ENCODE results near the gene RBM28.

DNA sequence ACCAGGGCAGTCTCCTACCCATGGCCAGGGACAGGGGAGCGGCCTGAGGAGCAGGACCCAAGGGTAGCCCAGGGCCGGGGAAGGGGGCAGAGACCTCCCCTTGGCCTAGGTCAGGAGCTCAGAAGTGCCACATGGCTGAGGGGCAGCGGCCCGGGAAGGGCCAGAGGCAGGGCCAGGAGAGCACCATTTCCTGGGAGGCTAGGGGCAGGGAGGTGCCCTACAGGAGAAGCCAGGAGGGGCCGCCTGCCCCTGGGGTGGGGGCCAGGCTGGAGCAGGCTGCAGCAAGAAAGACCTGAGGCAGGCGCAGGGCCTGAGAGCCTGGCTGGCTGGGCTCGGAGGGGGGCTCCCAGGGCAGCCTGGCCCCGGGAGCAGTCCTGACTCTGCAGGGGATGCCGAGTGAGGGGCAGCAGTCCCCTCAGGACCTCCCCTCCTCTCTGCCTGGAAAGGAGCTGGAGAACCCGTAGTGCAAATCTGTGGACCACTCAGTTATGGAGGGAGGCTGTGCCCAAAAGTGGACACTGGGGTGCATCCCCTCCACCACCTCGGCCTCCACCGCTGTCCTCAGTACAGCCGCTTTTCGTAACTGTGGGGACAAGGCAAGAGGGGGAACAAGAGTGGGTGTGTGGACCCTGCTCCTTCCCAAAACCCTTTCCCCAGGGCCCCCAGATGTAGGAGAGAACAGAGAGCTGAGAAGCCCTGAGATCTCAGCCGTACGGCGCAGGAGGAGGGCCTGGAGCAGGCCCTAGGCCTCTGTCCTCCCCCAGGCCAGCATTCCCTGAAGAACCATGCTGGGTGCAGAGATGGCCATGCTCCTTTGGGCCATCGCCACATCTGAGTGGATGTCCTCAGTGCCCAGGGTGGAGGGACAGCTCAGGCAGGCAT is 49.0 kb upstream of the RBM28 start:
- TF ChIP-seq POLR2A (IDR thresholded peaks at IDR 0.05; ENCODE audit: extremely low read depth, insufficient read length) (no peak), MYC (IDR thresholded peaks at IDR 0.05; ENCODE audit: low read depth, low read length) (no peak)
- TF ChIP-seq, protein P1, sequence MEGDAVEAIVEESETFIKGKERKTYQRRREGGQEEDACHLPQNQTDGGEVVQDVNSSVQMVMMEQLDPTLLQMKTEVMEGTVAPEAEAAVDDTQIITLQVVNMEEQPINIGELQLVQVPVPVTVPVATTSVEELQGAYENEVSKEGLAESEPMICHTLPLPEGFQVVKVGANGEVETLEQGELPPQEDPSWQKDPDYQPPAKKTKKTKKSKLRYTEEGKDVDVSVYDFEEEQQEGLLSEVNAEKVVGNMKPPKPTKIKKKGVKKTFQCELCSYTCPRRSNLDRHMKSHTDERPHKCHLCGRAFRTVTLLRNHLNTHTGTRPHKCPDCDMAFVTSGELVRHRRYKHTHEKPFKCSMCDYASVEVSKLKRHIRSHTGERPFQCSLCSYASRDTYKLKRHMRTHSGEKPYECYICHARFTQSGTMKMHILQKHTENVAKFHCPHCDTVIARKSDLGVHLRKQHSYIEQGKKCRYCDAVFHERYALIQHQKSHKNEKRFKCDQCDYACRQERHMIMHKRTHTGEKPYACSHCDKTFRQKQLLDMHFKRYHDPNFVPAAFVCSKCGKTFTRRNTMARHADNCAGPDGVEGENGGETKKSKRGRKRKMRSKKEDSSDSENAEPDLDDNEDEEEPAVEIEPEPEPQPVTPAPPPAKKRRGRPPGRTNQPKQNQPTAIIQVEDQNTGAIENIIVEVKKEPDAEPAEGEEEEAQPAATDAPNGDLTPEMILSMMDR (IDR thresholded peaks at IDR 0.05; ENCODE audit: low read depth, low read length) = no peak

Measured in NB4 (cell line).